ENCODE results near the gene SMIM5.

Gene SMIM5

DNA sequence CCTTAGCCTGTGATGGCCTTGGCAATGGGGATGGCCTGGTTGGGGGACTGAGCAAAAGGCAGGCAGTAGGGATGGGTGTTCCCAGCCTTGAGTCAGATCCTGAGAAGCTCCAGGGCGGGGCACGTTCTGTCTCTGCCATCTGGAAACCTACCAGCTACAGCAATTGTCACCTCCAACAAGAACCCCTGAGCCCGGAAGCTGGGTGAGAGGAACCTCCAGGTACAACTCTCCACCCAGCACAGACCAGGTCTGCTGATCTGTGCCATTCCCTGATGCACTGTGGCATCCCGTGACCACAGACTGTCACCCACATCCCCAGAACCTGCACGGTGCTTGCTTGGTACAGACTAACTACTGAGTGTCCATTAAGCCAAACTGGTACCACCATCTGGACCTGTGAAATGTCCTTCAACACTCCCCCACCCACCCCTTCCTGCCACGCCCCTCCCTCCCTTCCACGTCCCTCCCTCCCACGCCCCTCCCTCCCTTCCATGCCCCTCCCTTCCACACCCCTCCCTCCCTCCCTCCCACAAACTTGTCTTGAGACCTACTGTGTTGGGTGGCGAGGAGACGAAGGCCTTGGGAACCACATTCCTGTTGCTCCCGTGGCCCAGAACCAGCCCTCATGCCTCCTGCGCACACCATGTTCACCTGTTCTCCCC lies 29.1 kb upstream of the SMIM5 start:
- no peak for DNase-seq

DNA sequence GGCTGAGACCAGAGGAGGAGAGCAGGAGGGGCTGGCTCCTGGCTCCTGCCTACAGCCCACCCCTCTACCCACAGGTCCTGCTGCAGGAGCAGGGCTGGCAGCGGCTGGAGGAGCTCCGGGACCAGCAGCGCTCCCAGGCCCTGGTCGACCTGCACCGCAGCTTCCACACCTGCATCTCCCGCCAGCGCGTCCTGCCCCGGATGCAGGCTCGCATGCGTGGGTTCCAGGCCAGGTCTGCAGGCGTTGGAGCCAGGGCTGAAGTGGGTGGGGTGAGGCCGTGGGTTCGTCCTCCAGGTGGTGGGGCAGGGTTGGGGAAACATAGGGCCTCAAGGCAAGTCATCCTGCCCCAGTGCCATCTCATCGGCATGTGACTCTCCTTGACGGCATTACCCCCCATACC lies 27.4 kb upstream of the SMIM5 start:
- no peak for DNase-seq

DNA sequence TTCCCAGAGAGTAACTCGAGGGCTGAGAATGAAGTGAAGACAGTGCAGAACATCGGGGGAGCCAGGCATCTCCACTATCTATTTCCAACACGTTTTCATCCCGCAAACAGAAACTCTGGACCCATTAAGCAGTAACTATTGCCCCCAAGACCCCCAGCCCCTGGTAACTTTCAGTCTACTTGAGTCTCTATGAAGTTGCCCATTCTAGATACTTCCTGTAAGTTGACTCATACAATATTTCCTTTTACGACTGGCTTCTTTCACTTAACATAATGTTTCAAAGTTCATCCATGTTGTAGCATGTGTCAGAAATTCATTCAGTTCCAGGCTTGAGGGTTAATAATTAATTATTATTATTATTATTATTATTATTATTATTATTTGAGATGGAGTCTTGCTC lies 26.1 kb upstream of the SMIM5 start:
- DNase-seq, result no peak

DNA sequence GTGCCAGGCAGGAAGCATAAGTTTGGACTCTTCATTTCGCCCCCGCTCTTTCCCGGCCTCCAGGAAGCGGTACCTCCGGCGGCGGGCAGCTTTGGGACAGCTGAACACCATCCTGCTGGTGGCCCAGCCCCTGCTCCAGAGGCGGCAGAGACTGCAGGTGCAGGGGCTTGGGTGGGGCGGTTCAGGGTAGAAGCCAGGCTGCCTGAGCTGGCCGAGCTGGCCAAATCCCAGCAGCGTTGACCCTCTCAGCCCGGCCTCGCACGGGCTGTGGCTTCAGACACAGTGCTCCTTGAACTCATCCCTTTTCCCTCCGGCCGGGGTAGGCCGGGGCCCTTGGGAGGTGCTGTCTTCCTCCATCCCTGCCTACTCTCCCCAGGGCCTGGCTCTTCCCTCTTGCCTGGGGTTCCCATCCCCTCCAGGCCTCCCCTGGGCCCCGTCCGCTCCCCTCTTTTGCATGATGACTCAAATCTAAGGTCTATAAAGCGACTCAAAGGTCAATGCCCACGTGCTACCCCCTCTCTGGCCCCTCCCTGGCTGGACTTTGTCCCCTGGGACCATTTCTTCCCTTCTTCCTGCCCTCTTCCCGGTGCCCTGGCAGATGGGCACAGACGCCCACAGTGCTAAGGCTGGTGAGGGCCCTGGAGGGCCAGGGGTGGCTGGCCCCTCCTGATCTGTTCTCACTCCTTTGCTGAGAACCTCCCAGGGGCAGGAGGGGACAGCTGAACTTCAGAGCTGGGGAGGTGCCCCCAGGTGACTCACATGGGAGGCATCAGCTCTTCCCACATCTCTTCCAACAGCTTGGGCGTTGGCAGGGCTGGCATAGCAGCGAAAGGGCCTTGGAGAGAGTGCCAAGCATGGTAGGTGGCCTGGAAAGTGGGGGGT lies 22.9 kb upstream of the SMIM5 start:
- DNase-seq, result no peak

DNA sequence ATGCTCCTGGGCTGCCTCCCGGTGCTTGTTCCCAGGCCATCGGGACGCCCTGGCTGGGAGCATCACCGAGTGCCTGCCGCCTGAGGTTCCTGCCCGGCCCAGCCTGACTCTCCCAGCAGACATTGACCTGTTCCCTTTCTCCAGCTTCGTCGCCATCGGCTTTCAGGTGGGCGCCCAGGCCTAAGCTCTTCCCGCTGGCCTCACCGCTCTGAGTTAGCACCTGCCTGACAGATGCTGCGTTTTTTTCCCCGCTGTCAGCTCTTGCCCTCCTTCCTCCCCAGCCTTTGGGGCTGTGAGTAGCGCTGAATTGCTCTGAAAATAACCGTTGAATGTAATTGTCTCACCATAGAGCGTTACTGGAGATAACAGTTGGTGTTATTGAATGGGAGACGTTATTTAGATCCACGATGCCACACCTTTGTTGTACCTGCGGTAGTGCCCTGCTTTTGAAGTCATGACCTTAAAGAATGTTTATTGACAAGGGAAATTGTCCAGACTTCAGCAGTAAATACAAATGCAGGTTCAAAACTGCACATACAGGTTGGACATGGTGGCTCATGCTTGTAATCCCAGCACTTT lies 21.3 kb upstream of the SMIM5 start:
- DNase-seq, result no peak

DNA sequence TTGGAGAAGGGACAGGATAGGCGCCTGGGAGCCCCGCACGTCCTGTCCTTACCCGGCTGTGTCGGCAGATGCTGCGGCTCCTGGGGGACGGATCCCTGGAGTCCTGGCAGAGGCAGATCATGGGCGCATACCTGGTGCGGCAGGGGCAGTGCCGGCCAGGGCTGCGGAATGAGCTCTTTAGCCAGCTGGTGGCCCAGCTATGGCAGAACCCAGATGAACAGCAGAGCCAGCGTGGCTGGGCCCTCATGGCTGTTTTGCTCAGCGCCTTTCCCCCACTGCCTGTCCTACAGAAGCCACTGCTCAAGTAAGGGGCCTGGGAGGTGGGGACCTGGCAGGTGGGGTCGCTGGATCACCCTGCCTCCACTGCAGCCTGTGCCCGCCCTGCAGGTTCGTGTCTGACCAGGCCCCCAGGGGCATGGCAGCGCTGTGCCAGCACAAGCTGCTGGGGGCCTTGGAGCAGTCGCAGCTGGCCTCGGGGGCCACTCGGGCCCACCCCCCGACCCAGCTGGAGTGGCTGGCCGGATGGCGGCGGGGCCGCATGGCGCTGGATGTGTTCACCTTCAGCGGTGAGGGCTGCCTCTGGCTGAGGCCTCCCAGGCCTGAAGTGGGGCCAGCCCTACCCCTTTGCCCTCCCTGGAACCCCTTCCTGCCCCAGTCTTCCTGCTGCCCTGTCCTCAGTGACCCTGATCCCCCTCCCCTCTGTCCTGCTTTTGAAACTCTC lies 20.2 kb upstream of the SMIM5 start:
- DNase-seq, result no peak

DNA sequence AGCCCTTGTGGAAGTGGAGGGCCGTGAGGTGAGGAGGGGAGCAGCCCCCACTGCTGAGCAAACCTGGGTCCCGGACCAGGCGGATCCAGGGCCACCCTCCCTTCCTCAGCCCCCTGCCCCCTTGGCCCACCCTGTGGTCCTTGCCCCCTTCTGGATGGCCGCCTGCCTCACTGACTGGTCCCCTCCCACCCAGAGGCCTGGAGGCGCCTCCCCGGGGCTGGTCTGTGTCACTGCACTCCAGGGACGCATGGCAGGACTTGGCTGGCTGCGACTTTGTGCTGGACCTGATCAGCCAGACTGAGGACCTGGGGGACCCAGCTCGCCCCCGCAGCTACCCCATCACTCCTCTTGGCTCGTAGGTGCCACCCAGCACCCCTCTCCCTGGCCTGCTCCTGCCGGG lies 19.2 kb upstream of the SMIM5 start:
- DNase-seq, result no peak

DNA sequence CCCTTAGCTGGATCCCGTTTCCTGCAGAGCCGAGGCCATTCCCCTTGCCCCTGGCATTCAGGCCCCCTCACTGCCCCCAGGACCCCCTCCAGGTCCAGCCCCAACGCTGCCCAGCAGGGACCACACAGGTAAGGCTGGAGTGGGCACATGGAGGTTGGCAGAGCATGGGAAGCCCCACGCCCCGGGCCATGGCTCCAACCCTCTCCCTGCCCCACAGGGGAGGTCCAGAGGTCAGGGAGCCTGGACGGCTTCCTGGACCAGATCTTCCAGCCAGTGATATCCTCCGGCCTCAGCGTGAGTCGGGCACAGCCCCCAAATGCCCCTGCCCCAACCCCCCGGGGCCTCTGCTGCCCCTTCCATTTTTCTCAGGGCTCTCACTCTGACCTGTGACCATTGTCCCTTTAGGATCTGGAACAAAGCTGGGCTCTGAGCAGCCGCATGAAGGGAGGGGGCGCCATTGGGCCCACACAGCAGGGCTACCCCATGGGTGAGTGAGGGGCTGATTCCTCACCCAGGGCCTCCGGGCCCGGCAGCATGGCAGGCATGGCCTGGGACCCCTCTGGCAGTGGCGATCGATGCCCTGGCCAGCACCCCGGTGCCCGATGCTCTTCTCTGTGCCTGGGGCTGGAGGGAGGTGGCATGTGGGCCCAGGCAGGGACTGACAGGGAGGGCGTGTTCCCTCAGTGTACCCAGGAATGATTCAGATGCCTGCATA lies 18.5 kb upstream of the SMIM5 start:
- no peak for DNase-seq

DNA sequence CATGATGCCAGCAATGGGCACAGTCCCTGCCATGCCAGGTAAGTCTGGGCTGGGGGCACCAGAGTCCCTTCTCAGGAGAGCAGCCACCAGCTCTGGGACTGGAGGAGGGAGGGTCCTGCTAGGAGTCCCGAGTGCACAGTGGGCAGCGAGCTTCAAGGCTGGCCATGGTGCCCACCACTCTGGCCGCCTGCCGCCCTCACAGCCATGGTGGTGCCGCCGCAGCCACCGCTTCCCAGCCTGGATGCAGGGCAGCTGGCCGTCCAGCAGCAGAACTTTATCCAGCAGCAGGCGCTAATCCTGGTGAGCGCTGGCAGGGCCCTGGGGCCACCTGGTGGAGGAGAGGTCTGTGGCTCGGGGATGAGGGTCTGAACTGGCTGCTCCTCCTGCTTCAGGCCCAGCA lies 17.9 kb upstream of the SMIM5 start:
- DNase-seq, result no peak

DNA sequence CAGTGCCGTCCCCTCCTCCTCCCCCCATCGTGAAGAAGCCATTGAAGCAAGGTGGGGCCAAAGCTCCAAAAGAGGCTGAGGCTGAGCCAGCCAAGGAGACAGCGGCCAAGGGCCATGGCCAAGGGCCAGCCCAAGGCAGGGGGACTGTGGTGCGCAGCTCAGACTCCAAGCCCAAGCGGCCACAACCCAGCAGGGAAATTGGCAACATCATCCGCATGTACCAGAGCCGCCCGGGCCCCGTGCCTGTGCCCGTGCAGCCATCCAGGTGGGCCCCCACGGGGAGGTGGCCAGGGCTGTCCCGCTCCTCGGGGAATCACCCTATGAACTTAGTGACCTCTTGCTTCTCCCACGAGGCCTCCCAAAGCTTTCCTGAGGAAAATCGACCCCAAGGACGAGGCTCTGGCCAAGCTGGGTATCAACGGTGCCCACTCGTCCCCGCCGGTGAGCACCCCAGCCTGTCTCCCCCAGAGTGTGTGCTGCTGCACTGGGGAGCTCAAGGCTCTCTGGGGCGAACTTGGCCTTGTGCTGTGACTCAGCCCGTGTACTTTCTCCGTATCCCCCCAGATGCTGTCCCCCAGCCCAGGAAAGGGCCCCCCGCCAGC lies 16.6 kb upstream of the SMIM5 start:
- DNase-seq, result no peak

DNA sequence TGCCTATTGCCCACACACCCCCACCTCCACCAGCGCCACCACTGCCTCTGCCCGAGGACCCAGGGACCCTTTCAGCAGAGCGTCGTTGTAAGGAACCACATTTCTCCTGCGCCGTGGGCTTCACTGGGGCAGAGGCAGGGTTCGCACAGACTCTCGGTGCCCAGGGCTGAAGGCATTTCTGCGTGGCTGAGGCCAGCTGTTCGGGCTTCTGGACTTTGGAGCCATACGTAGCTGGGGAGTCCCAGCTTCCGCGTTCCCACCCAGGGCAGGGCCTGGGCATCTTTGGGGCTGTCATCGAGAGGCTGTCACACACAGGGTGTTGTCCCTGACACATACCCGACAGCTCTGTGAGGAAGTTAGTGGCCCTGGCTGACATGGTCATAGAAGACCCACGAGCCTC lies 16.0 kb upstream of the SMIM5 start:
- no peak for DNase-seq

DNA sequence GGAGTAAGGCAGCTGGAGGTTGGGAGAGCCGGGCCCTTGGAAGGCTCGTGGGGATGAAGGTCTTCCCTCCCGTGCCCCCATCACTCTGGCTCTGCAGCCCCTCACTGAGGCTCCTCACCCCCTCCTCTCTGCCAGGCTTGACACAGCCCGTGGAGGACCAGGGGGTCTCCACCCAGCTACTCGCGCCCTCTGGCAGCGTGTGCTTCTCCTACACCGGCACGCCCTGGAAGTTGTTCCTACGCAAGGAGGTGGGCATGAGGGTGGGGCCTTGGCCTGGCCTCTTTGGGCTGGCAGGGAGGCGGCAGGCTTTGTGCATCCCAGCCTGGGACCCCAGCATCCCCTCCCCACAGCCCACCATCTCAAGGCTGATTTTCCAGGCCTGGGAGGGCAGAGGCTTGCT lies 15.6 kb upstream of the SMIM5 start:
- DNase-seq, result no peak

DNA sequence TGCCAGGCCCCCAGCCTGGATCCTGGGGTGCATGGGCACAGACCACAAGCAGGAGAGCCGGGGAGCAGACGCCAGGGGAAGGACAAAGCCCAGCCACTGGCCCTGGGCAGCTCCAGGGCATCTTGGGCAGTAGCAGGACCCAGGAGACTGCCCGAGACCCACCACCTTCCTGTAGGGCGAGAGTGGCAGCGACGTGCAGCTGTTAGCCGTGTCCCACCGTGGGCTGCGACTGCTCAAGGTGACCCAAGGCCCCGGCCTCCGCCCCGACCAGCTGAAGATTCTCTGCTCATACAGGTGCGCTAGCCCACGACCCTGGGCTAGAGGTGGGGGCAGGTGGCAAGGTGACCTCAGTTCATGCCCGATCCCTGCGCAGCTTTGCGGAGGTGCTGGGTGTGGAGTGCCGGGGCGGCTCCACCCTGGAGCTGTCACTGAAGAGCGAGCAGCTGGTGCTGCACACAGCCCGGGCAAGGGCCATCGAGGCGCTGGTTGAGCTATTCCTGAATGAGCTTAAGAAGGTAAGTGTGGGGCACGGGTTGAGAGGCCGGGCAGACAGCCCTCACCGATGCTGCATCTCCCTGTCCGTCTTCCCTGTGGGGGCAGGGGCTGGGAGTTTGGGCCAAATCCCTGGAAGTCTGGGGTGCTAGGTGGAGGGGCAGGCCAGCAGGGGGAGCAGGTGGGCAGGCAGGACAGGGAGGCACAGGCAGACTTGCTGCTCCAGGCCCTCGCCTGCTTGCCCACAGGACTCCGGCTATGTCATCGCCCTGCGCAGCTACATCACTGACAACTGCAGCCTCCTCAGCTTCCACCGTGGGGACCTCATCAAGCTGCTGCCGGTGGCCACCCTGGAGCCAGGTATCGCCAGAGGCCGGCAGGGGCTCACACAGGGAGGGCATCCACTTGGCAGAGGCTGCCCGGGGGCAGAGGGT lies 13.5 kb upstream of the SMIM5 start:
- peak; percentile 25 for DNase-seq

DNA sequence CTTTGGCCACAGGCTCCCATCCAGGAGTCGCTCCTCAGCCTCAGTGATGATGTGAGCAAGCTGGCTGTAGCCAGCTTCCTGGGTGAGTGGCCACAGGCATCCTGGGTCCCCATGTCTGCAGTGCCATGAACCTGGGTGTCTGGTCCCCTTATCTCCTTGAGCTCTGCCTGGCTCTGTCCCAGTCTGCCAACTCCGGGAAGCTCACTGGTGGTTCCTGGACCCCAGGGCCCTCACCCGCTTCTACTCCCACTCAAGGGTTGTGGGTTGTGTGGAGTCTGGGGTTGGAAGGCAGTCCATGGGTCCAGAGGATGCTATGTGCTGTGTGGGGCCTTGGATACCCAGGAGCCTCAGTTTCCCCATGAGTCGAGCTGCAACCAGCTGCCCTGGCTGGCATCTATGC lies 11.7 kb upstream of the SMIM5 start:
- no peak for DNase-seq

DNA sequence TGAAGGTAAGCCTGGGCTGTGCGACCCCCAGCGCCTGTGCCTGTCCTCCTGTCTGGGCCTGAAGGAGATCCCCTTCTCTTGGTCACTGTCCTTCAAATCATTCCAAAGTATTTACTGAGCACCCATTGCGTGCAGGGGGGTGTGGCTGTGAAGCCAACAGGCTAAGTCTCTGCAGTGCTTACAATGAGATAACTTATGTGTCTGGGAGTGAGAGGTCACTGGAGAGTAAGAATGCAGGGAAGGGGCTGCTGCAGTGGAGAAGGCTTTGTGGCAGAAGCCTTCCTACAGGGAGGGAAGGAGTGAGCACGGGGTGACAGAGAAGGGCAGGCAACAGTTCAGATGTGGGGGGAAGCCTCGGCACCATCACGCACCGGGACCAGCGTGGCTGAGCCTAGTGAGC lies 11.2 kb upstream of the SMIM5 start:
- no peak for DNase-seq

DNA sequence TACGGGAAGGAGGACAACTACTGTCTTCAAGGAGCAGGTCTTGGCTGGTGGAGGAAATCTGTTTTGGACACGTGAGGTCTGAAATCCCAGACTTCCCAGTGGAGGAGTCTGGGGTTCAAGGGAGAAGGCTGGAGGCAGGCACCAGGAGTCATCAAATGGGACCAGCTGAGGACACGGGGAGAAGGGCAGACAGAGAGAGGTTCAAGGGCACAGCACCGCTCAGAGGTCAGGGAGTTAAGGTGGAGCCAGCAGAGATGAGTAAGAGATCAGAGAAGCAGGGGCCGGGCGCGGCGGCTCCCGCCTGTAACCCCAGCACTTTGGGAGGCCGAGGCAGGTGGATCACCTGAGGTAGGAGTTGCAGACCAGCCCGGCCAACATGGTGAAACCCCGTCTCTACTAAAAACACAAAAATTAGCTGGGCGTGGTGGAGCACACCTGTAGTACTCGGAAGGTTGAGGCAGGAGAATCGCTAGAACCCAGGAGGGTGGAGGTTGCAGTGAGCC lies 10.4 kb upstream of the SMIM5 start:
- DNase-seq, result no peak

DNA sequence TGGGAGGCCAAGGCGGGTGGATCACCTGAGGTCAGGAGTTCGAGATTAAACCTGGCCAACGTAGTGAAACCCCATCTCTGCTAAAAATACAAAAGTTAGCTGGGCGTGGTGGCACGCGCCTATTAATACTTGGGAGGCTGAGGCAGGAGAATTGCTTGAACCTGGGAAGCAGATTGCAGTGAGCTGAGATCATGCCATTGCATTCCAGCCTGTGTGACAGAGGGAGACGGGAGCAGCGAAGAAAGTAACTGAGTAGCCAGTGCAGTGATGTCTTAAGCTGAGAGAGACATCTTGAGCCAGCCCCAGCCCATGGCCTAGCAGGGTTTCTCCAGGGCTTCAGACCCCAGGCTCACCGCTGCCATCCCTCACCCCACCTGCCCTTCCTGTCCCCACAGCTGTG lies 9.8 kb upstream of the SMIM5 start:
- DNase-seq, result no peak

DNA sequence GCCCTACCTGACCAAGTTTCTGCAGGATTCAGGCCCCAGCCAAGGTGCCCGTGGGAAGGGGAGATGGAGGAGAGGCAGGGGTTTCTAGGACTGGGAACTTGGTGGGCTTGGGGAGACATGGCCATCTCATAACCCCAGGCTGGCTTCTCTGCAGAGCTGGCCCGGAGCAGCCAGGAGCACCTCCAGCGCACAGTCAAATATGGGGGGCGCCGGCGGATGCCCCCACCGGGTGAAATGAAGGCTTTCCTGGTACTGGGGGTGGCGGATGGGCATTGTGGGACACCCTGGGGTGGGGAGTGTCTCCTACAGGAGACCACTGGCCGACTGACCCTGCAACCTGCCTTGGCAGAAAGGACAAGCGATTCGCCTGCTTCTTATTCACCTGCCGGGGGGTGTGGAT lies 9.2 kb upstream of the SMIM5 start:
- DNase-seq, result no peak

DNA sequence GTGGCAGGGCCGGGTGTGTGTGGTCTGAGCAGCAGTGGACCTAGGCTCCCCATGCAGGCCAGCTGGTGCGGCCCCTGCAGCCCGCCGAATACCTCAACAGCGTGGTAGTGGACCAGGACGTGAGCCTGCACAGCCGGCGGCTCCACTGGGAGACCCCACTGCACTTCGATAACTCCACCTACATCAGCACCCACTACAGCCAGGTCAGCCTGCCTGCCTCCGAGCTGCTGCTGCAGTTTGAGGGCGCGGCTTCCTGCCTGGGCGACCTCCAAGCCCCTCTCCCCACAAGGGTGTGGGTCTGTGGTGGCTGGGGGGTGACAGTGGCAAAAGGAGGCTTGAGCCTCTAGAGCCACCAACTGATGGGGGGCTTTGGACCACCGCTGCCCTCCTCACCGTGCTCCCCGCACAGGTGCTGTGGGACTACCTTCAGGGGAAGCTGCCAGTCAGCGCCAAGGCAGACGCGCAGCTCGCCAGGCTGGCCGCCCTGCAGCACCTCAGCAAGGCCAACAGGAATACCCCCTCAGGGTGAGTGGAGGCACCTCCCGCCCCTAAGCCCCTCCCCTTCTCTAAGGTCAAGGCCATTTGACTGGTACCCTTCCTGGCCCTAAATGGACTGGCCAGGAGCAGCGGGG lies 8.4 kb upstream of the SMIM5 start:
- DNase-seq, result no peak

DNA sequence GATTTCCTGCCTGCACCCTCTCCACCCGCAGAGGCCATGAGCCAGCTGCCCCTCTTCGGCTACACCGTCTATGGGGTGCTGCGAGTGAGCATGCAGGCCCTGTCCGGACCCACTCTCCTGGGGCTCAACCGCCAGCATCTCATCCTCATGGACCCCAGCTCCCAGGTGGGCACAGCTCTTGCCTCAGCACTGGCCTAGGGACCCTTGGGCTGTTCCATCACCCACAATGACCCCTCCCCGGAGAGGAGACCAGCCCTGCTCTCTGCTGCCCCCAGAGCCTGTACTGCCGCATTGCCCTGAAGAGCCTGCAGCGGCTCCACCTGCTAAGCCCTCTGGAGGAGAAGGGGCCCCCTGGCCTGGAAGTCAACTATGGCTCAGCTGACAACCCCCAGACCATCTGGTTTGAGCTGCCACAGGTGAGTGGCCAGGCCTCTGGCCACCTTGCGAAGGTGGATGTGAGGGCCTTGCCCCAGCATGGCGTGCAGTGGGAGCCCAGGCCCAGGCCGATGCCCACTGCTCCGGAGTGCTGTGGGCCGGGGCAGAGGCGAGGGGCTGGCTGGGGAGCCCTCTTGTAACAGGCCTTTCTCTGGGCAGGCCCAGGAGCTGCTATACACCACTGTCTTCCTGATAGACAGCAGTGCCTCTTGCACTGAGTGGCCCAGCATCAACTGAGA lies 7.3 kb upstream of the SMIM5 start:
- DNase-seq, result peak; percentile 35
